Right lobe of liver (tissue), 6 donors: ENCODE measurements around the gene CEP63. TPM values are rescaled to one million over a fixed set of nuclear protein-coding genes. Genes with fewer than 3 reads are reported as not detected.
"Not testable (repeated sequence)": the region's sequence is repeated elsewhere in the genome, so short reads cannot be mapped to it uniquely, and the experiment has no call there.

Source experiments
- ATAC-seq, 4 donors: fragments of 200-7000 bp; cut with Tn5 transposase; one replicate each; pipeline ENCODE4 v1.9.1; 2020; ENCODE audit warnings: mild to moderate bottlenecking in 4 of 4, moderate library complexity in 4 of 4
- DNase-seq, 3 donors: peaks; one replicate each; pipeline ENCODE4 v3.0.0-alpha.2; 2020
- H3K27ac ChIP-seq, 3 donors: fragments of 200-600 bp; one replicate each; pipeline ENCODE4 v1.8.0; 2022
- H3K27me3 ChIP-seq, 2 donors: fragments of 200-600 bp; one replicate each; pipeline ENCODE4 v1.8.0; 2022
- H3K36me3 ChIP-seq, 4 donors: fragments of 200-600 bp; sonication (generic) in 1 of 4; one replicate each; pipeline versions ENCODE4 v1.5.1 to v1.8.0; 2017 to 2022; ENCODE audit warnings: control low read depth in 1 of 4
- H3K4me1 ChIP-seq, 4 donors: fragments of 200-600 bp; sonication (generic) in 1 of 4; one replicate each; pipeline versions ENCODE4 v1.5.1 to v1.8.0; 2017 to 2022; ENCODE audit warnings: control low read depth in 1 of 4
- H3K4me3 ChIP-seq, 3 donors: fragments of 200-600 bp; one replicate each; pipeline ENCODE4 v1.8.0; 2022
- H3K9me3 ChIP-seq, 4 donors: fragments of 200-600 bp; sonication (generic) in 1 of 4; one replicate each; pipeline versions ENCODE4 v1.5.1 to v1.8.0; 2017 to 2022; ENCODE audit warnings: control low read depth in 1 of 4
- CTCF ChIP-seq, 4 donors: fragments of 200-600 bp in 3 of 4; fragments of 450-650 bp in 1 of 4; IDR thresholded peaks; one replicate each; pipeline versions ENCODE4 v1.5.1 to v1.8.0; 2016 to 2022; ENCODE audit warnings: antibody characterized with exemption in 4 of 4, mild to moderate bottlenecking in 2 of 4
- POLR2A ChIP-seq: fragments of 450-650 bp; IDR thresholded peaks from one replicate; pipeline ENCODE4 v1.6.1; 2017; ENCODE audit warnings: antibody characterized with exemption, mild to moderate bottlenecking
- WGBS: methylation state at CpG from one replicate; pipeline ENCODE4 v1.1.6; 2018; ENCODE audit warnings: low coverage, low lambda C conversion rate; ENCODE audit not compliant: insufficient coverage; ENCODE audit errors: missing lambda C conversion rate; 5-methylcytosine and 5-hydroxymethylcytosine counted together
- intact Hi-C, 2 donors: fragments of 100-400 bp; cut with DNase I; formaldehyde crosslinking; loops; one replicate each; pipeline versions ENCODE4 v1.11.2 to v1.14.1; 2022
- total RNA-seq, 6 experiments: library from RNA; depleted of rRNA in 2 of 6; stranded (reverse); fragments of >200 nt in 2 of 6; fragmentation: NEBNext Ultra II Directional in 3 of 6; extraction: Animal tissue kit (Norgen Biotek cat#: 25700) in 3 of 6; gene quantifications; one replicate each; pipeline versions ENCODE4 v1.1.0 to v1.2.4, GENCODE V29; 2016 to 2023
- donor health status: DM: no; HTN: yes; CAD: no.
- donor health status: DM: no; HTN: no; CAD: no.
- donor health status: DM: no; HTN: no; CAD: no.
- donor health status: DM: no; HTN: yes; CAD: no.
- donor health status: DM: no; HTN: yes; CAD: no.

Gene CEP63
- total RNA-seq, 6 experiments from 2014 or later: 8.7 to 14.4 (median 9.1) TPM

DNA sequence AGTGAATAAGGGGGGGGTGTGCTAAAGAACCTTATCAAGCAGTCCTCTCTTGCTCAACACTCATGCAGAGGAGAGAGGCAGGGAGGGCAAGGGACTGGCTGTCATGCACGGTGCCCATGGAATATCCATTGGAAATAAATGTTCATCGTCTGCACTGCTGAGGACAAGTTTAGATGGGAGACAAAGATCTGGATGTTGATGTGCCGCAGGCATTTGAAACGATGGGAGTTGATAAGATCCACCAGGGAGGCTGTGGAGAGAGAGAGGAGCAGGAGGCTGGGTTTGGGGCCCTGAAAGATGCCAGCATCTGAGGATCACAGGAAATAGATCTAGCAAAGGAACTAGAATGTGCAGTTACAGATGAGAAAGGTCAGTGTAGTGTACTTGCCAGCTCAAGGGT lies 76.2 kb downstream of the CEP63 start:
- no peak for ATAC-seq
- no peak for DNase-seq
- Histone ChIP-seq H3K4me3 (no peak overlapping the region), H3K9me3 (no peaks in the 10 kb centered on the region), H3K27me3 (no peaks in the 10 kb centered on the region), H3K4me1 (no peaks in the 10 kb centered on the region), H3K36me3 (peaks cover 0 to 5% (median 0%) of the 10 kb centered on the region in 4 donors), H3K27ac (no peak overlapping the region)
- no peak for TF ChIP-seq CTCF (IDR thresholded peaks at IDR 0.05)
- TF ChIP-seq POLR2A: no peak
- intact Hi-C loops: no loop called here
- 72% methylated on average over 3 of the region's 4 CpGs for WGBS

DNA sequence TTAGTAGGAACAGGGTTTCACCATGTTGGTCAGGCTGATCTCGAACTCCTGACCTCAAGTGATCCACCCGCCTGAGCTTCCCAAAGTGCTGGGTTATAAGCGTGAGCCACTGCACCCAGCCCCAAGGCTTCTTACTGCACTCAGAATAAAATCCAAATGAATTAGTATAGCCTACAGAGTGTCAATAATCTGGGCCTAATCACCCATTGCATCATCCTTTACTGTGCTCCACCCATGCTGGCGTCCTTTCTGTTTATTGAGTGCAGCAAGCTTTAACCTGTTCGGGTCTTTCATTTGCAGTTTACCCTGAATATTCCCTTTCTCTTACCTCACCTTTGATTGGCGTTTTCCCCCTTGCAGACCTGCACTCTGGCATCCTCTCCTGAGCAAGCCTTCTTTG lies 77.7 kb downstream of the CEP63 start:
- DNase-seq: no peak
- Histone ChIP-seq H3K4me3 (no peak overlapping the region), H3K27ac (no peak overlapping the region), H3K36me3 (peaks cover 0 to 5% (median 0%) of the 10 kb centered on the region in 4 donors), H3K27me3 (no peaks in the 10 kb centered on the region), H3K9me3 (no peaks in the 10 kb centered on the region), H3K4me1 (no peaks in the 10 kb centered on the region)
- intact Hi-C loops: no loop called here
- whole genome bisulfite sequencing: 68% methylated on average over 3 of the region's 6 CpGs
- ATAC-seq: peak in 2 of 4 donors; percentile 79 to 80
- TF ChIP-seq POLR2A (no peak), CTCF (IDR thresholded peaks at IDR 0.05) (no peak)

GRCh38 chr3:134564991-134565390 lies 79.1 kb downstream of the CEP63 start:
- DNase-seq: no peak

DNA sequence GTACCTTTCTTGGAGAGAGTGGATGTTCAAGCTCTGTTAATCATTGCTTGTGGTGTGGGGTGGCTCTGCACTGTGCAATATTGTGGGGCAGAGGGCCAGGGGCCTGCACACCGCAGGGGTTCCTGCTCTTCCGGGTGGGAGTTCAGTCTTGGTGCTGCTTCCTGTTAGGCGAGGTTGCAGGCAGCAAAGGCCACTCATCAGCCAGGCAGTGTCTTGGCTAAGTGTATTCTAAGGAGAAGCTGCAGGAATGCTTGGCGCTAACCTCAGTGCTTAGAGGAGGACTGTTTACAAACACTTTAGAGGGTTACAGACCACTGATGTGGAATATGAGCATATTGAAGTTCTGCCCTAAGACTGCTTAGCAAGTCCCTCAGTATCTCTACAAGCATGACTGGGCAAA lies 81.7 kb downstream of the CEP63 start:
- no peaks in the 10 kb centered on the region for H3K36me3 ChIP-seq
- no peak overlapping the region for H3K4me3 ChIP-seq
- intact Hi-C loops: no loop called here
- no peaks in the 10 kb centered on the region for H3K9me3 ChIP-seq
- WGBS: 80% methylated on average over 1 of the region's 4 CpGs
- no peaks in the 10 kb centered on the region for H3K27me3 ChIP-seq
- ATAC-seq (peak in 1 of 4 donors; percentile 21), DNase-seq (no peak)
- no peaks in the 10 kb centered on the region for H3K4me1 ChIP-seq
- H3K27ac ChIP-seq: no peak overlapping the region
- no peak for TF ChIP-seq POLR2A
- no peak for TF ChIP-seq CTCF (IDR thresholded peaks at IDR 0.05)

More at GRCh38 chr3:134564991-134565390, 79.1 kb downstream of the CEP63 start:
- no peaks in the 10 kb centered on the region for H3K27me3 ChIP-seq
- WGBS: 97% methylated on average over 2 of the region's 2 CpGs
- intact Hi-C loops: no loop called here
- no peak overlapping the region for H3K27ac ChIP-seq
- H3K9me3 ChIP-seq: no peaks in the 10 kb centered on the region
- H3K36me3 ChIP-seq: peaks cover 0 to 3% (median 0%) of the 10 kb centered on the region in 4 donors
- H3K4me3 ChIP-seq: no peak overlapping the region
- H3K4me1 ChIP-seq: no peaks in the 10 kb centered on the region
- TF ChIP-seq POLR2A: no peak
- no peak for TF ChIP-seq CTCF (IDR thresholded peaks at IDR 0.05)
- ATAC-seq: no peak

- TF ChIP-seq POLR2A (no peak), CTCF (IDR thresholded peaks at IDR 0.05) (no peak)
- ATAC-seq: no peak
- 95% methylated on average over 6 of the region's 6 CpGs for WGBS
- H3K4me1 ChIP-seq: no peaks in the 10 kb centered on the region
- intact Hi-C loops: no loop called here
- no peaks in the 10 kb centered on the region for H3K27me3 ChIP-seq
- no peaks in the 10 kb centered on the region for H3K36me3 ChIP-seq
- no peaks in the 10 kb centered on the region for H3K9me3 ChIP-seq
- H3K4me3 ChIP-seq: no peak overlapping the region
- no peak overlapping the region for H3K27ac ChIP-seq
- no peak for DNase-seq
Measured at GRCh38 chr3:134568790-134569189, 82.9 kb downstream of the CEP63 start.

DNA sequence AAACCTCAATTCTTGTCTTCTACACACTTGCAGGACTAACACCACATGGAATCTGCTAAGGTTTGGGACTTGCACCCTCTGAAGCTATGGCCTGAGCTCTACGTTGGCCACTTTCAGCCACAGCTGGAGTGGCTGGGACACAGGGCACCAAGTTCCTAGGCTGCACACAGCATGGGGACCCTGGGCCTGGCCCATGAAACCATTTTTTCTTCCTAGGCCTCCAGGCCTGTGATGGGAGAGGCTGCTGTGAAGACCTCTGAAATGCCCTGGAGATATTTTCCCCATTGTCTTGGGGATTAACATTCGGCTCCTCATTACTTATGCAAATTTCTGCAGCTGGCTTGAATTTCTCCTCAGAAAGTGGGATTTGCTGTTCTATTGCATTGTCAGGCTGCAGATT lies 84.0 kb downstream of the CEP63 start:
- intact Hi-C loops, H3K4me3 ChIP-seq, H3K9me3 ChIP-seq, H3K36me3 ChIP-seq, H3K4me1 ChIP-seq, ATAC-seq, DNase-seq, H3K27ac ChIP-seq, H3K27me3 ChIP-seq: not testable (repeated sequence)
- no CpG with 5 or more reads among the region's 2 CpGs for WGBS
